Lung (tissue), 12 donors: ENCODE data around the gene CALML6. TPM values are rescaled to one million over a fixed set of nuclear protein-coding genes. Genes with fewer than 3 reads are reported as not detected.
A peak's percentile ranks its signal among the peaks of the same experiment; 100 is the strongest.

Source experiments
- ATAC-seq: fragments of 200-7000 bp; cut with Tn5 transposase; one replicate; pipeline ENCODE4 v1.9.1; 2020; ENCODE audit warnings: moderate number of reproducible peaks; ENCODE audit not compliant: insufficient read depth, low FRiP score
- DNase-seq, 3 donors: peaks; one replicate each; pipeline ENCODE4 v3.0.0-alpha.2; 2013 to 2017
- H3K27ac ChIP-seq, 2 donors: one replicate each; pipeline ENCODE4 v1.5.1; 2013; ENCODE audit warnings: mild to moderate bottlenecking in 2 of 2, moderate library complexity in 2 of 2, control low read depth in 1 of 2, inconsistent platforms in 1 of 2, low read depth in 1 of 2, low read length in 1 of 2
- H3K27me3 ChIP-seq, 3 donors: one replicate each; pipeline ENCODE4 v1.5.1; 2013; ENCODE audit warnings: low read length in 2 of 3; ENCODE audit not compliant: control insufficient read depth in 3 of 3, insufficient read depth in 3 of 3
- H3K36me3 ChIP-seq, 4 donors: one replicate each; pipeline ENCODE4 v1.5.1; 2013; ENCODE audit warnings: low read length in 4 of 4, mild to moderate bottlenecking in 1 of 4, moderate library complexity in 1 of 4; ENCODE audit not compliant: control insufficient read depth in 4 of 4, insufficient read depth in 4 of 4
- H3K4me1 ChIP-seq, 5 donors: one replicate each; pipeline ENCODE4 v1.5.1; 2013; ENCODE audit warnings: low read length in 5 of 5, mild to moderate bottlenecking in 2 of 5, moderate library complexity in 1 of 5; ENCODE audit not compliant: control insufficient read depth in 5 of 5, insufficient read depth in 5 of 5
- H3K4me3 ChIP-seq: one replicate; pipeline ENCODE4 v1.5.1; 2013; ENCODE audit warnings: mild to moderate bottlenecking, control low read depth, moderate library complexity
- H3K9ac ChIP-seq, 2 donors: one replicate each; pipeline ENCODE4 v1.5.1; 2013; ENCODE audit warnings: low read length in 2 of 2, control low read depth in 1 of 2; ENCODE audit not compliant: insufficient read depth in 1 of 2
- H3K9me3 ChIP-seq, 4 donors: one replicate each; pipeline ENCODE4 v1.5.1; 2013; ENCODE audit warnings: low read length in 3 of 4, mild to moderate bottlenecking in 1 of 4, moderate library complexity in 1 of 4; ENCODE audit not compliant: control insufficient read depth in 4 of 4, insufficient read depth in 3 of 4
- CTCF ChIP-seq: IDR thresholded peaks from 2 replicates; pipeline ENCODE4 v1.5.1; 2012; ENCODE audit warnings: mild to moderate bottlenecking; ENCODE audit errors: control extremely low read depth, extremely low read depth
- WGBS, 2 donors: extraction: QIAGEN DNeasy Blood & Tissue Kit; methylation state at CpG; one replicate each; pipeline ENCODE4 v1.1.7; 2013; 5-methylcytosine and 5-hydroxymethylcytosine counted together
- polyA plus RNA-seq, 2 donors: library from polyadenylated mRNA; stranded (reverse); fragments of 200-250 nt; gene quantifications; one replicate each; pipeline ENCODE4 v1.2.1, GENCODE V29; 2013
- total RNA-seq, 2 donors: library from RNA; depleted of rRNA in 1 of 2; stranded (reverse); fragments of >200 nt in 1 of 2; gene quantifications; one replicate each; pipeline ENCODE4 v1.2.1, GENCODE V29; 2014 to 2021
- donor health status: control.
- donor health status: control.
- donor health status: Bipolar disorder and iron deficiency.
- donor health status: healthy.
- donor health status: DM: yes; HTN: yes; CAD: no.

Gene CALML6
- total and polyA plus RNA-seq, 4 donors, result 0.11 to 0.55 (median 0.34) TPM

- Histone ChIP-seq H3K9me3 (no peaks in the 10 kb centered on the region), H3K27ac (peak overlapping the region in 1 of 2 donors; percentile 40), H3K9ac (no peak overlapping the region), H3K27me3 (peaks cover 0 to 3% (median 0%) of the 10 kb centered on the region in 3 donors), H3K36me3 (no peaks in the 10 kb centered on the region), H3K4me3 (no peak overlapping the region), H3K4me1 (peaks cover 0 to 12% (median 3%) of the 10 kb centered on the region in 5 donors)
- DNase-seq (peak in 1 of 3 donors; percentile 14), ATAC-seq (no peak)
- no peak for TF ChIP-seq CTCF
- 82 to 92% methylated on average over 5 to 6 of the region's 6 CpGs for WGBS, 2 donors
Observed at GRCh38 chr1:1920057-1920607, 5.1 kb downstream of the CALML6 start.

GRCh38 chr1:1920608-1921458, 5.8 kb downstream of the CALML6 start:
- Histone ChIP-seq H3K4me1 (peaks cover 0 to 12% (median 3%) of the 10 kb centered on the region in 5 donors), H3K27me3 (peaks cover 0 to 4% (median 0%) of the 10 kb centered on the region in 3 donors), H3K9ac (no peak overlapping the region), H3K4me3 (no peak overlapping the region), H3K27ac (no peak overlapping the region), H3K9me3 (no peaks in the 10 kb centered on the region), H3K36me3 (no peaks in the 10 kb centered on the region)
- TF ChIP-seq CTCF, result no peak
- ATAC-seq (no peak), DNase-seq (peak in 1 of 3 donors; percentile 12)
- 85 to 89% methylated on average over 25 to 27 of the region's 27 CpGs for WGBS, 2 donors

- Histone ChIP-seq H3K9ac (no peak overlapping the region), H3K27me3 (peaks cover 0 to 4% (median 0%) of the 10 kb centered on the region in 3 donors), H3K9me3 (no peaks in the 10 kb centered on the region), H3K27ac (no peak overlapping the region), H3K4me3 (no peak overlapping the region), H3K36me3 (no peaks in the 10 kb centered on the region), H3K4me1 (peaks cover 0 to 12% (median 3%) of the 10 kb centered on the region in 5 donors)
- no peak for TF ChIP-seq CTCF
- ATAC-seq (no peak), DNase-seq (peak in 1 of 3 donors; percentile 10)
- WGBS, 2 donors, result 88 to 91% methylated on average over 6 of the region's 6 CpGs
Observed at GRCh38 chr1:1921459-1921862, 6.4 kb downstream of the CALML6 start.
